ENCODE measurements around the gene PRR13.

- TF ChIP-seq CTCF (IDR thresholded peaks at IDR 0.05) (no peak), EZH2 (IDR thresholded peaks at IDR 0.05) (no peak), EZH2phosphoT487 (IDR thresholded peaks at IDR 0.05) (no peak)
Measured at GRCh38 chr12:53410951-53411350, 30.6 kb upstream of the PRR13 start.

All from neural progenitor cell (in vitro differentiated cells).